ENCODE results near the gene CELF4. TPM values are rescaled to one million over a fixed set of nuclear protein-coding genes. Genes with fewer than 3 reads are reported as not detected.

The CELF4 gene
- total RNA-seq, 1 experiment from 2014 or later: not detected

- in situ Hi-C loops (cut with HindIII; ENCODE audit: low pct_unique_long_range_greater_than_20kb, low sequenced_read_pairs): no loop called here
- no peak for DNase-seq (ENCODE audit: low read depth)
Observed at GRCh38 chr18:37306432-37306831, 259.2 kb downstream of the CELF4 start.

GRCh38 chr18:37305066-37305465, 260.5 kb downstream of the CELF4 start:
- in situ Hi-C loops (cut with HindIII; ENCODE audit: low pct_unique_long_range_greater_than_20kb, low sequenced_read_pairs): no loop called here
- DNase-seq (ENCODE audit: low read depth): no peak

- in situ Hi-C loops (cut with HindIII; ENCODE audit: low pct_unique_long_range_greater_than_20kb, low sequenced_read_pairs): no loop called here
- DNase-seq (ENCODE audit: low read depth): no peak
Observed at GRCh38 chr18:37304012-37304680, 261.5 kb downstream of the CELF4 start.

- DNase-seq (ENCODE audit: low read depth): no peak
- in situ Hi-C loops (cut with HindIII; ENCODE audit: low pct_unique_long_range_greater_than_20kb, low sequenced_read_pairs): no loop called here
Observed at GRCh38 chr18:37303009-37303408, 262.6 kb downstream of the CELF4 start.

GRCh38 chr18:37302519-37302918, 263.1 kb downstream of the CELF4 start:
- in situ Hi-C loops (cut with HindIII; ENCODE audit: low pct_unique_long_range_greater_than_20kb, low sequenced_read_pairs): no loop called here
- no peak for DNase-seq (ENCODE audit: low read depth)

- in situ Hi-C loops (cut with HindIII; ENCODE audit: low pct_unique_long_range_greater_than_20kb, low sequenced_read_pairs): no loop called here
- DNase-seq (ENCODE audit: low read depth): peak; percentile 94
Observed at GRCh38 chr18:37299471-37300304, 265.9 kb downstream of the CELF4 start.

- no peak for DNase-seq (ENCODE audit: low read depth)
- in situ Hi-C loops (cut with HindIII; ENCODE audit: low pct_unique_long_range_greater_than_20kb, low sequenced_read_pairs): no loop called here
Observed at GRCh38 chr18:37298816-37299215, 266.8 kb downstream of the CELF4 start.

GRCh38 chr18:37297106-37297505, 268.5 kb downstream of the CELF4 start:
- in situ Hi-C loops (cut with HindIII; ENCODE audit: low pct_unique_long_range_greater_than_20kb, low sequenced_read_pairs): no loop called here
- DNase-seq (ENCODE audit: low read depth): no peak

GRCh38 chr18:37294951-37295350, 270.6 kb downstream of the CELF4 start:
- in situ Hi-C loops (cut with HindIII; ENCODE audit: low pct_unique_long_range_greater_than_20kb, low sequenced_read_pairs): no loop called here

GRCh38 chr18:37293359-37293758, 272.2 kb downstream of the CELF4 start:
- in situ Hi-C loops (cut with HindIII; ENCODE audit: low pct_unique_long_range_greater_than_20kb, low sequenced_read_pairs): no loop called here
- DNase-seq (ENCODE audit: low read depth): no peak

More at GRCh38 chr18:37294951-37295350, 270.6 kb downstream of the CELF4 start:
- no peak for DNase-seq (ENCODE audit: low read depth)

GRCh38 chr18:37289423-37289822, 276.2 kb downstream of the CELF4 start:
- in situ Hi-C loops (cut with HindIII; ENCODE audit: low pct_unique_long_range_greater_than_20kb, low sequenced_read_pairs): no loop called here
- DNase-seq (ENCODE audit: low read depth): no peak

GRCh38 chr18:37287601-37288000, 278.0 kb downstream of the CELF4 start:
- in situ Hi-C loops (cut with HindIII; ENCODE audit: low pct_unique_long_range_greater_than_20kb, low sequenced_read_pairs): no loop called here
- no peak for DNase-seq (ENCODE audit: low read depth)

GRCh38 chr18:37286801-37287200, 278.8 kb downstream of the CELF4 start:
- no peak for DNase-seq (ENCODE audit: low read depth)
- in situ Hi-C loops (cut with HindIII; ENCODE audit: low pct_unique_long_range_greater_than_20kb, low sequenced_read_pairs): no loop called here

- no peak for DNase-seq (ENCODE audit: low read depth)
- in situ Hi-C loops (cut with HindIII; ENCODE audit: low pct_unique_long_range_greater_than_20kb, low sequenced_read_pairs): no loop called here
Observed at GRCh38 chr18:37285825-37286224, 279.8 kb downstream of the CELF4 start.

- in situ Hi-C loops (cut with HindIII; ENCODE audit: low pct_unique_long_range_greater_than_20kb, low sequenced_read_pairs): no loop called here
- DNase-seq (ENCODE audit: low read depth): no peak
Observed at GRCh38 chr18:37284260-37284659, 281.3 kb downstream of the CELF4 start.

GRCh38 chr18:37282386-37283037, 283.1 kb downstream of the CELF4 start:
- in situ Hi-C loops (cut with HindIII; ENCODE audit: low pct_unique_long_range_greater_than_20kb, low sequenced_read_pairs): no loop called here
- peak; percentile 0 for DNase-seq (ENCODE audit: low read depth)

- in situ Hi-C loops (cut with HindIII; ENCODE audit: low pct_unique_long_range_greater_than_20kb, low sequenced_read_pairs): no loop called here
Observed at GRCh38 chr18:37280701-37281393, 284.8 kb downstream of the CELF4 start.

GRCh38 chr18:37277804-37278203, 287.8 kb downstream of the CELF4 start:
- in situ Hi-C loops (cut with HindIII; ENCODE audit: low pct_unique_long_range_greater_than_20kb, low sequenced_read_pairs): no loop called here
- no peak for DNase-seq (ENCODE audit: low read depth)

More at GRCh38 chr18:37280701-37281393, 284.8 kb downstream of the CELF4 start:
- DNase-seq (ENCODE audit: low read depth): no peak

Data from Caki2 (cell line).